Inflammatory macrophage treated with lipopolysaccharide for 1 hour (primary cell): Measurements from ENCODE around the gene LHFPL3.

ENCODE experiments used
- DNase-seq, 2 donors: peaks; one replicate each; pipeline ENCODE4 v3.0.0-alpha.2; 2020 to 2022

Gene LHFPL3

DNA sequence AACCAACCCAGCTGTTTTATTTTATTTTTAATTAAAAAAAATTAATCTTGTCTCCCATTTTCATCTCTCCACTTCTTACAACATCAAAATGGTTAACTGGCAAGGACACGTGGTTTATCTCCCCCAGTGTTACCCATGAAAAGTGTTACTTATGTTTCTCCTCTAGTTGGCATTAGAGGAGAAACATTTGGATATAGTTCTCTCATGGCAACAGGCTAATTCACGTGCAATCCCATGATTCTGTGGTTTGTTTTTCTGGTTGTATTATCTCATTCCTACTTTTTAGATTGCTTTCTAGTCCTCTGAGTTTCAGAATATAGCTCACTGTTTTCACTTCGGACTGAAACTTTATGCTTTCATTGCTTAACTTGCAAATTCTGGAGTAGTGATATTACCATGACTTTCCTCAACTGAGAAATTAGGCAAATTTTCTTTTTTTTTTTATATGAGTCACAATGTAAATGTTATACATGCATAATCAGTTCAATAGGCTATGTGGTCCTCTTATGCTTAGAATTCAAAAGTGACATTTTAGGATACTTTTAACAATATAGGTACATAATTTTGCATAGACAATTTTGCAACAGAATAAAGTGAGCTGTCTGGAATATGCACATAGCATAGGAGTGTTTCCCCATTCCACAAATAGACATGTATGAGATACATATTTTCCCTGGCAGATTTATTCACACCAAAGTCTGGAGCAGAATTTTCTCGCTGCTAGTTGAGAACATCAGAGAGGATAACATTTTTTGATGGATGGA is 43.0 kb downstream of the LHFPL3 start:
- DNase-seq = no peak

DNA sequence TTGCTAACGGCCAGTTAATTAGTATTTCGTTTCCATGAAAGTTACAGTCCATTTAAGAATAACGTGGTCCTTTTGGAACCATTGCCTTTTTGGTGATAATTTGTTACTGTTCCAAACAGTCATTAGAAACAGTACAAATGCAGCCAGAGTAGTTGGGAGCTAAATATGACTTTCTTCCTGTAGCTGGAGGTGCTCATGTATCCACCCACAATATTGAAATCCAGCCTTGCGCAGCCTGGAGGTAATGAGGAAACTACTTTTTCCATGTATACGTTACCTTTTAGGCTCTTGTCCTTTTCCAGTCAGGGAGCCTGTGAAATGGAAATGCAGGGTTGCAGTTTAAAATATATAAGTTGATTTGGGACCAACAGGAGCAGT is 43.6 kb downstream of the LHFPL3 start:
- DNase-seq = no peak

DNA sequence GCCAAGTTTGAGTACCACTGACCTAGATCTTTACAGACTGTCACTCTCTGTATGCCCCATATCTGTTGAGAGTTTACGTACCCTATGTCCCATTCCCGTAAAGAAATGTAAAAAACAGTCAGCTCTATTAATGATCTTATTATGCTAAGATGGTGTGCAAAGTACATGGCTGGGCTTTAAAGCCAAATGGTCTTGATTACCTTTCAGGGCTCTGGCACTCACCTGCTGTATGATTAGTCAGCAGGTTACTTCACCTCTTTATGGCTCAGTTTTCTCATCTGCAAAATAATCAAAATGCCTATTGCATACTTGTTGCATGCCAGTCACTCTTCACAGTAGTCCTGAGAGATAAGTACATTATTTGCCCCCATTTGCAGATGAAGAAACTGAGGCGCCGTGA is 54.2 kb downstream of the LHFPL3 start:
- DNase-seq = no peak

DNA sequence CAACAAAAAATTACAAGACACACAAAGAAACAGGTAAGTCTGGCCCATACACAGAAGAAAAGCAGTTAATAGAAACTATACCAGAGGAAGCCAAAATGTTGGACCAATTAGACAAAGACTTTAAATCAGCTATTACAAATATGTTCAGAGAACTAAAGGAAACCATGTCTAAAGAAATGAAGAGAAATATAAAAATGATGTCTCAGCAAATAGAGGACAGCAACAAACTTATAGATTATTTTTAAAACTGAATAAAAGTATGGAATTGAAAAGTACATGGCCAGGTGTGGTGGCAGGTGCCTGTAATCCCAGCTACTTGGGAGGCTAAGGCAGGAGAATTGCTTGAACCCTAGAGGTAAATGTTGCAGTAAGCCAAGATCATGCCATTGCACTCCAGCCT is 58.5 kb downstream of the LHFPL3 start:
- no peak for DNase-seq

DNA sequence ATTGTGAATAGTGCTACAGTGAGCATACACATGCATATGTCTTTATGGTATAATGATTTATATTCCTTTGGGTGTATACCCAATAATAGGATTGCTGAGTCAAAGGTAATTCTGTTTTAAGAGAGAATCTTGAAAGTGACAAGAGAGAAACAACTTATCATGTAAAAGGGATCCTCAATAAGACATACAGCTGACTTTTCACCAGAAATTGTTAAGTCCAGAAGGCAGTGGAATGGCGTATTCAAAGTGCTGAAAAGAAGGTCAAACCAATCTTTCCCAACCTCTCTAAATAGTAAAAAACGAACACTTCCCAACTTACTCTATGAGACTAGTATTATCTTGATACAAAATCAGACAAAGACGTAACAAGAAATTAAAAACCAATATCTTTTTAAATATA is 59.8 kb downstream of the LHFPL3 start:
- no peak for DNase-seq

DNA sequence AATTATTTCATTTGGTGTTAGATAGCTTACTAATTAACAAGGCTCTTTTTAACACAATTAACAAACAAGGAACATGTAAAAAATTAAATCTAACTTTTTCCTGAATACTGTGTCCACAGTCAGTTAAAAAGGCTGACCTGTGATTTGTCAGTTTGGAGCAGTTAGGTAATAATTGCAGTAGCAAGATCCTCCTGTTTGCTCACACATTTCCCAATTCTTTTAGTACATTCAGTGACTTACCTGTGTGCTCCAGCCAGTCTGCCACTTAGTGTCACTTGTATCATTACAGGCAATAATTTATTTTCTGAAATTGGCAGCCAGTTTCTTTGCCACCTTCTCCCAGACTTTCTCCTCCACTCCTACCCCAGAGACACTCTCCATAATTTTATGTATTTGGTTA is 66.8 kb downstream of the LHFPL3 start:
- no peak for DNase-seq

DNA sequence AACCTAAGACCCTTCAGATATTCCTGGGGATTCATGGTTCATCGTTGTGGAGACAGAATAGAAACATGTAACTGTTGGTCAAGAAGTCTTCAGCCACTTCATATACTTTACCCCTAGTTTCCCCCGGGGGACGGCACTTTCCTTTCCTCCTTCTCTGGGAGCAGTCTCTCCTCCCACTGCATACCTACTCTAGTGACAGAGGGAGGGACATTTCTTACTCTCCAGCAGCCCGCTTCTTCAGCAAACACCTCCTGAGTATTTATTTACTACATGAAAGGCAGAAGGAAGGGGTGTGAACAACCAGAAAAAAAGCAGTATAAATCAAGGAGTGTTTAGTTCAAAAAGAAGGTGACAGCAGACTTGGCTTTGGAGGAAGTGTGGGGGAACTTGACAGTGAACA is 69.0 kb downstream of the LHFPL3 start:
- DNase-seq = no peak

DNA sequence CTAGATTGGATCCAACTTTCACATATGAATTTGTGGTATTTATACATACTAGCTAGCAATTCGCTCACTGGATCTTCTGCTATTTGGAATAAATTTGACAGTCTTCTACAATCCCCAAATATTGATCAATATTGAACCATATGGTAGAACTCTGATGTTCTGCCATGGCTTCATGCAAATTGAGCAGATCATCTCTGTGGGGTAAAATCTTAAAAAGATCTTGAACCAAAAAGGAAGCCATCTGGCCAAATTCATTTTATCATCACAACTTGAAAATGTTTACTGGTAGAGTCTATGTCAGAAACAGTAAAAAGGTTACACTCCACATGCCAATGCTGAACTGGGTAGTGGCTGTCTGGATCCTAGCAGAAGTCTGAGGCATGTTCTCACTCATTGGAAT is 80.0 kb downstream of the LHFPL3 start:
- no peak for DNase-seq

DNA sequence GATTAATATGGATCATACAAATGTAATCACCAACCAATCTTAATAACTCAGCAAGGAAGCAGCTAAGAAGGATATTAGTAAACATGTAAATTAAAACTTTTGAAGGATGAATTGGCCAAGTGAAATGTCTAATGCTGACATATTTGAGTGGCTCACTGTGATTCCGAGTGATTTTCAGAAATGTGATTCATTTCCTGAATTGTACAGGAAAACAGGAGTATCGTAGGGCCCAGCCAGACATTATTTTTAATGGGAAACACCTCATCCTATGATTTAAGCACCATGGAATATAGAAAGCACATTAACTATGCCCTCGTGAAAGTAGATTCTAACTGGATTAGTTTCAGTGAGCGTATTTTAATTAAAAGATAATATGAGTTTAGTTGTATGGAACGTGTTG is 82.3 kb downstream of the LHFPL3 start:
- no peak for DNase-seq

DNA sequence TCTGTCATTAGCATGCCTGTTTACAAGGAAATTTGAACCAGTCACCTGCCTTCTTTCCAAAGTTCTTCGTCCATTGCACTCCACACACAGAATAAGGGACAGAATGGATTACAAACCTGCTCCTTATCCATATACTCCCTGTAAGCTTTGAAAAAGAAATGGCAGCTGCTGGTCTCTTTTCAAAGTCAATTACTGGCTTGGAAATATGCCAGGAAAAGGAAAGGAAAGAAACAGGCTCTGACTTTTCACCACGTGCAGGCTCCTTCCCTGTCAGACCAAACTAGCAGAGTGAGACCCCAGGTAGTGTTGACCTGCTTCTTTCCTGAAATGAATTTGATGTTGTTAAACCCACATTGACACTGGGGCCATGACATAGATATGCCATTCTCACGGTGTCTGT is 84.5 kb downstream of the LHFPL3 start:
- no peak for DNase-seq

DNA sequence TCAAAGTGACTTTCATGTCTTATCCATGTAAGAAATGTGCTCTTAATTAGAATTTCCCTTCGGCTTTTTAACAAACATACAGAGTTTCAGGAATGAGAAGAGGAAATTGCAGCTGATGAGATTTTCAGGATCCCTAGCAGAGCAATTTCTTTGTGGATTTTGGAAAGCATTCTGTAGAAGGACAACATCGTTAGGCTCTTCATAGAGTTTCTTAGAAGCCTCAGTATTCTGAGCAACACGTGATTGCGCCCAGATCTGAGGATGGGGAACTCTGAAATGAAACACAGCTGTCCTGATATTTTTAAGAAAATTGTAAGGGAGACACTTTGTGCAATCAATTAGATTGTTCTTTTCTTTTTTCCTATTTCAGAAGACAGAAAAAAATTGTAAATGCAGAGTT is 85.8 kb downstream of the LHFPL3 start:
- DNase-seq = no peak

DNA sequence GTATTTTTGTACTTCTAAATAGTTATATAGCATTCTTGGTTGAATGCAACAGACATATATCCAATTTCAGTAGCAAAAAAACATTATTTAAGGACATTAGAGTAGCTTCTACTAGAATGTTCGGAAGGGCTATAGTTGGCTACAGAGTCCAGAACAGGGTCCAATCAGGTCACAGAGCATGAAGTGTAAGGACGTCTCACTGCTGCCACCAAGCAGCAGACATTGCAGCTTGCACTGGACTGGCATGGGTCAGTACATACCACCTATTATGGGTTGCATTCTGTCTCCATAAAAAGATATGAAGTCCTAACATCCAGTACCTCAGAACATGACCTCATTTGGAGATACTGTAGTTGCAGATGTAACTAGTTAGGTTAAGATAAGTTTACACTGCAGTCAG is 87.3 kb downstream of the LHFPL3 start:
- no peak for DNase-seq

DNA sequence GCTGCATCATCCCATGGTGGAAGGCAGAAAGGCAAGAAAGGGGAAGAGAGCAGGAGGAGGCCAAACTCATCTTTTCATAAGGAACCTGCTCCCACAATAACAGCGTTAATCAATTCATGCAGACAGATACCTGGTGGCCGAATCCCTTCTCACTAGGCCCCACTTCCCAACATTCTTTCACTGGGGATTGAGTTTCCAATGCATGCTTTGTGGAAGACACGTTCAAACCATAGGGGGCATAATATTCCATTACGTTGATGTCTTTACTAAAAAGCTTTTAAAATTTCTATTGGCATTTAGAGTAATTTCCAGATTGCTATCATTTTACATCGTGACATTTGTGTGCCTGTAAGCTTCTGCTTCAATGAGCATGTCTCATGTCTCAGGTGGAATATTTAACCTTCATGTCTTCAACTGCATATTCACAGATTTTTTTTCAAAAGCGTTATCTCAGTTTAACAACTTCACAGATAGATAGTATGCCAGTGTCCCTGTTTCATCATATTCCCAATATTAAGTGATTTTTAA is 88.5 kb downstream of the LHFPL3 start:
- DNase-seq = no peak

DNA sequence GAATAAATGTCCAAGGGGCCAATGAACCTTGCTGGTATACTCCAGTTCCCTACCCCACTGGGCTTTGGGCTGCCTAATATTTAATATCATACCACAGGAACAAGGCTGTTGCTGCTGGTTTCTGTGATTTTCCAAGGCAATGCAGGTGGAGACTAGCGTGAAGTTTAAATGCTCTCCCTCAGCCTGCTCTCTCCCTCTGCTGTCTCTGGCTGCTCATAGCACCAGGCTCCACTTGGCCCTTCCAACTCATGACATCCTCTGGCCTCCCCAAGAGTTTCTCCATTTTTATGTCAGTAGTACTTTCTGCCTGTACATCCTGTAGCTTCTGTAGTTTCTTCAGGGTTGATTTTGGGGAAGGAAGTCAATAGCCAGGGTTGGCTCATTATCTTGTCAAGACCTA is 103.5 kb downstream of the LHFPL3 start:
- DNase-seq = no peak

DNA sequence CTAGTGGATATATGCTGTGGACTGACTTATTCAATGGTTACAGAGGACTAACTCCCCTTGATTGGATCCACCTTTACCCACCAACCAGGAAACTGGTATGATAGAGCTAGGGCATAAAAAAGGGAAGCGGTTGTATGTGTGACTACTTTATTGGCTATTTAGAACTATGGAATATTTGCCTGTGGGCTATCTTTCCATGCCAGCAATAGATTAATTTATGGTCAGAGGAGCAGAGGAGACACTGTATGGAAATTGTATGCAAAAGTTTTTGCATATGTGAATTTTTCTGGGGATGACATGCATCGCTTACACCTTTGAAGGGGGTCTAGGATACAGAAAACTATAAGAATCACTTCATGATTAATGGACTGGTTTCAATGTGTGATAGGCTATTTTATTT is 105.7 kb downstream of the LHFPL3 start:
- DNase-seq = no peak

DNA sequence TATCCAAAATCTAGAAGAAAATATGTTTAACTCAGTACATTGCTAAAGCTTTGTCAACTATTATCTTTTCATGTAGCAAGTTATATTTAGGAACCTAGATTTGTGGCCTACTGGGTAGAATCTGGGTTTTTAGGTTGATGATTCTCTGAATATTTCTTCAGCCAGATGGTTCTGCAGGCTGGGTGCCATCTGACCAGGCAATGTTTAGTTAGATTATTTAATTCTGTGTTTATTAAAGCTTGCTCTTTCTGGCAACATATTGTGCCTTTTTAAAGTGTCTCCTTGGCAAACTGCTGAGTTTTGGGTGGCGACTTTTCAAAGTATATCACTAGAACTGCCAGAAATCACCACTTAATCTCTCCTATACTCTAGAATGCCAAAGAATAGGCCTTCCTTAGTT is 114.1 kb downstream of the LHFPL3 start:
- DNase-seq = no peak

DNA sequence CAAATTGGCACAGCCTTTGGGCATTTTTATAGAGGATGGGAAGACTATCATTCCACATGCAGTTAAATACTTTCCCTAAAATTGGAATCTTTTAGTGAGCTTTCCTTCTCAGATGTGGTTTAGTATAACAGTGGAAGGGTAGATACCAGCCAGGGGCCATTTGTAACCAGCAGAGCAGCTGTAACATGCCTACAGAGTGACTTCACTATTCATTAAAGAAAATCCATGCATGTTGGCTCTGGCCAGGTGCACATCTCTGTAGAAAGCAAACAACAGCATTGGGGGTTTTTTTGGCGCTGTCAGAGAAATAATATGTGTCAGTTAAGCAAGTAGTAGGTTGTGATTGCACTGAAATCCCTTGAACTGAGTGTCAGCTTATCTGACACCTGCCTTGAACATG is 115.6 kb downstream of the LHFPL3 start:
- no peak for DNase-seq

DNA sequence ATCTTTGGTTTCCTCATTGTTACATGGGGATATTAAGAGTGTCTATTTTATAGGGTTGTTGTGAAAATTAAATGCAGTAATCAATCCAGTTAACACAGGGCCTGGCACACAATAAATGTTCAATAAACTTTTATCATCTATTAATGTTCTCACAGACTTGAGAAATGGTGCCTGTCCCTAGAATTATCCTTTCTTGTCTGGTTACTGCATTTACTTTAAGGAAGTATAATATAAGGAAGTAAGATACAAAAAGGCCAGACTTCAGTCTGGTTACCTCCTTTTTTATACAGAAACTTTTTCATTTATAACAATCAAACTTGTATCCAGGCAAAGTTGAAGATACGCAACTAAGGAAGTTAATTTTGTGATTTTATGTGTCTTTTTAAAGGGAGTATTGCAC is 117.0 kb downstream of the LHFPL3 start:
- no peak for DNase-seq

DNA sequence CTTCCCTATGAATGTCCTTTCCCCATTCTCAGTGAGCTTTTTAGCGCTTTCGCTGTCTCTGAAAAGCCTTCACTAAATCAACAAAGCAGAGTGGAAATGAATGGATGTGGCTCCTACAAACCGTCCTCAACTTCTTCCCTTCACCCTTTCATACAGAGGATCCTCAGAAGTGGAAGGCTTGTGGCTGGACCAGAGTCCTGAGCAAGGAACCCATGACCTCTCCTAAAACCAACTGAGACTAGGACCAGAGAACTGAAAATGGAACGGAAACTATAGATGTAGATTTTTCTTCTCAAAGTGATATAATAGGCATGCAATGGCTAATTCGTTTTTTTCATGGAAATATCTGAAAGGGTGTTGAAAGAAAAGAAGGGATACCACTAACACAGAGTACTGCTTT is 122.5 kb downstream of the LHFPL3 start:
- no peak for DNase-seq

DNA sequence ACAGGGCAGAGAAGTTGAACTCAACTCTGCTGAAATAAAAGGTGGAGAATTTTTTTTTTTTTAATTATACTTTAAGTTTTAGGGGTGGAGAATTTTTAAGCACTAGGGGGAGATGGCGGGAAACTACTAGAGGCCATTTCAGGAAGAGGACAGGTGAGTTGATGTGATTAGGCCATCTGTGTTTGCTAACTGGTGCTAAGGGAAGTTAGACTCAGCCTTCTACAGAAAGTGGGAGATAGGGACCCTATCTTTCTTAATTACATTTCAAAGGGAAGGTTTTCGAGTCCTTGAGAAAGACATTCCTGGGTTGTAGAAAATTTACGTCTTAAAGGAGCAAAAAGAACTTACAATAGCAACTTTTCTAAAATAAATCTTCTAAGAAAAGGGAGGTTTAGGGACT is 124.8 kb downstream of the LHFPL3 start:
- DNase-seq = no peak

DNA sequence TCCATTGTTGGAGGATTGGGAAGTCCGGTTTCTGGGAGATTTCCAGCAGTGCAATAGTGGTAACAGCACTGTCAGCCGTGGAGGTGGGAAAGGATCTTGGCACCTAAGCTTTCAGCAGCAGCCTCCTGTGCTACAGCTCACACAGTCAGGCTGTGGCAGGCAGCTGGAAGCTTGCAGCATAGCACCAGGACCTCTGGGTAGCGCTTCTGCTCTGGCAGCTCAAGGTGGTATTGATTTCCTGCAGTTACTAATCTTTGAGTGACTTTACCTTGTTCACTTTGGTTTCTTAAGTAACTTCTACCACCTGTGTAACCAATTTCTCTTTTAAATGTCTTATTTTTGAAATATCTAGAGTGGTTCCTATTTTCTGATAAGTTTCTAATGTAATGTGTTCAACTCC is 130.5 kb downstream of the LHFPL3 start:
- DNase-seq = no peak

DNA sequence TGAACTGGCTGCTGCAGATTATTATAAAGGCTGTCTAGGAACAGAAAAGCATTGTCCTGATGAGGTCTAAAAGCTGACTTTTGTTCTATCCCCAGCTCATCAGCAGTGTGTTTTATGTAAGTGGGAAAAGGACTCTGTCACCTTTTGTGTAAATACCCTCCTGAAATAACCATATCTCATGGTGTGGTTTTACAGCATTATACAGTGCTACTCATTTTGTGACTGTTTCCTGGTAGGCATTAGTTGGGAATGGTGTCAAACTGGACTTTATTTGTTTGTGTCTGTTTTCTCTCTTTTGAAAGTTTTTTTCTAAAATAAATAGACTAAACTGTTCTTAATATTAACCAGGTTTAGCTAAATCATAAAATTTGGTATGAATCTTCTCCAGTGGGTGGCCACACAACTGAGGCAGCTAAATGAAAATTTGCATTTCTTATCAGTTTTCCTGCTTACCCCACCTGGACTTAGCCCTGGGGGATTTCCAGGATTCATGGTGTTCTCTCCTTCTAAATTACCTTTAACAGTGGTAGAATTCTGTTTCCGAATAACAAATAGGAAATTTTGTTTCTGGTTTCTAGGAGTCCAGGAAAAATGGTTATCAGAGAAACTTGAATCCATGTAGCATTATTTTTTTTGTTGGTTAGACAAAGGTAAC is 140.9 kb downstream of the LHFPL3 start:
- no peak for DNase-seq

DNA sequence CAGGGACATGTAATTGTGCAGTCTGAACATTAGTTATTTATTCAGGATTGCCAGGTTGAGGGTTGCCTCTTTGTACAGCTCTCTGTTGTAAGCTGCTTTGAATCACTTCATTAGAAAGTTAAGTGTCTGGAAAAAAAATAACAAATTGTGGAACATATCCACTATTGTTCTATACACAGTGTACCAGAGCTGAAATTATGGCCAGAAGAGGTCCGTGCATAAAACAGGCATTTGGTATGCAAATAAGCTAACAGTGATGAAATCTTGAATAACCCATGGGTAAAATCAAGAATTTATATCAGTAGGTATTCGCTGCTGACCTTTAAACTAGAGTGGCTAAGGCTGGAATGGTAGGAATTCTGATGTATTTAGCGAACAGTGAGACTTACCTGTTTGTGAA is 152.1 kb downstream of the LHFPL3 start:
- no peak for DNase-seq

DNA sequence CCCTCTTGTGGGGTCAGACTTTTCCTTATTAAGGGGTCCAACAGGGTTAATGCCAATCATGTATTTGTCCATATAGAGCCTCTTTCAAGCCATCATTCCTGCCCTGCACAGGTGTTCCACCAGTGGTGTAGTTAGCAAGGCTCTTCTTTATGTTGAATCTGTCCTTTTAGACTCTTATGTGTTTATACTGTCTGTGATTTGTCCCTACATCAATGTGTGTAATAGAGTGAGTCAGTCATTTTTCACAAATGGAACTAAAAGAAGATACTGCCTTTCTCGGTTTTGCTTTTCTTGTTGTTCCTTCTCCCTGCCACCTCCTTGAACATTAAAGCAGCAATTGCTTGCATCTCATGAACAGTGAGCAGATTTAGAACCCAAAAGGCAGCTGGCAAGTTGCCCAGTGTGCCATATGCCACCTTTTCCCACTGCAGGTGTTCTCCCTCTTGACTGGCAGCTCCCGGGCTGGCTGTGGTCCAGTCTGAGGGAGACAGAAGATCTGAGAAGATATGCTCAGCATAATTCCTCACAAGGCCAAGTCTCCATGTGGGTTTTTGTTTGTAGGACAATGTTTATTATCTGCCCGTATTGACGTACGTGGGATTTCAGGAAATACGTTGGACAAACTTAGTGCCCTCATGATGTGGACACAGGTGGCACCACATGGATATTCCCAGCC is 154.1 kb downstream of the LHFPL3 start:
- DNase-seq = no peak
